ENCODE measurements around the gene MAGI2. TPM values are rescaled to one million over a fixed set of nuclear protein-coding genes. Genes with fewer than 3 reads are reported as not detected.

The MAGI2 gene
- total RNA-seq, 1 experiment from 2014 or later: 0.34 TPM

DNA sequence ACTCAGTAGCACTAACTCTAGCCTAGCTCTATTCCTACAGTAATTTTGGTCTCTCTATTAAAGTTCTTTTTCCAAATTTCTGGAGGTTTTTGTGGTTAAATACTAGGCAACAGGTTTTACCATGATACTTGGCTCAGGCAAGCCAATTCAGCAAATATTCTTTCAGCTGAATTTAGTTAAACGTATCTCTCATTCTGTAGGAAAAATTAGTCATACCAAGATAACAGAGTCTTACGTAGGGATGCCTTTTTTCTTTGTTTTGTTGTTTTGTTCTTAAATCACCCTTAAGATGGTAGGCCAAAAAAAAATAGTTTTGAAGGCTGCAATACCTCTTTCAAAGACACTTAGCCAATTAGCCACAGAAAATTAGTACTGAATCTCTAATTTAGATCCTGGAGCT lies 180.5 kb downstream of the MAGI2 start:
- Histone ChIP-seq H3K9me3 (ENCODE audit: low read depth, low read length, poor library complexity, severe bottlenecking) (no peaks in the 10 kb centered on the region), H3K27me3 (replicated peaks; ENCODE audit: insufficient read depth, low read depth, low read length, poor library complexity) (peaks cover 11% of the 10 kb centered on the region), H3K4me3 (ENCODE audit: low read depth, low read length, poor library complexity, severe bottlenecking) (no peak overlapping the region), H3K27ac (ENCODE audit: low read depth, low read length, poor library complexity, severe bottlenecking) (no peak overlapping the region), H3K4me1 (ENCODE audit: insufficient read depth, low read length, poor library complexity, severe bottlenecking) (no peaks in the 10 kb centered on the region), H3K36me3 (ENCODE audit: insufficient read depth, low read length, poor library complexity, severe bottlenecking) (no peaks in the 10 kb centered on the region)
- DNase-seq (ENCODE audit: low spot score): no peak
- no TSS peak for BruUV-seq (replicated peaks)
- ChIA-PET CTCF (no interaction called here), POLR2A (ENCODE audit: low non-redundant PET) (no interaction called here)
- intact Hi-C loops (cut with micrococcal nuclease; ENCODE audit: unreplicated experiment): no loop called here
- no peak for TF ChIP-seq EZH2 (IDR thresholded peaks at IDR 0.05; ENCODE audit: borderline replicate concordance, low read depth, low read length, poor library complexity, severe bottlenecking)
- TF ChIP-seq CTCF (conservative IDR thresholded peaks at IDR 0.05; ENCODE audit: low read depth, low read length): no peak

DNA sequence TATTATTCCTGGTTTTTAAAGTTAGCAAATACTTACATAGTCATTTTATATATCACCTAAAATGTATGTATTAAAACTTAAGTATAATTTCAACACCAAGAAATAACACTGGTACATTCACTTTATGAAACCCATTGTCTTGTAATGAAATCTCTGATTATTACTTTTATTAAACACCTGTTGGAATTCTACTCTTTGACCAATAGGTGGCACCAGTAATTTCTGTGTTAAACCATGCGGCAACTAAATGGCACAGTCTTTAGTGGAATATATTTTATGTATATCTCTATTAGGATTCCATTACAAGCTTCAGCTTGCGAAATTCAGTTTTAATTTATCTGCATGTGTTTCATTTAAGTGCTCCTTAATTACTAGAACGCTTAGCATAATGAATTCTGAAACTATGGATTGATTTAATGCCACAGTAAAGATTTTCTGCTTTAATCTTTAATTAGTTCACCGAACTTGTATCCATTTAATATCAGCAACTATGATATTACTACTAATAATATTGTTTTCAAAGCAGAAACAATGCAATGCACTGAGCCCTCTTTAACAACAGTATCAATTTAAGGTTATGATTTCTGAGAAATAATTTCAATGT lies 181.3 kb downstream of the MAGI2 start:
- Histone ChIP-seq H3K36me3 (ENCODE audit: insufficient read depth, low read length, poor library complexity, severe bottlenecking) (no peaks in the 10 kb centered on the region), H3K27me3 (replicated peaks; ENCODE audit: insufficient read depth, low read depth, low read length, poor library complexity) (peaks cover 18% of the 10 kb centered on the region), H3K27ac (ENCODE audit: low read depth, low read length, poor library complexity, severe bottlenecking) (no peak overlapping the region), H3K9me3 (ENCODE audit: low read depth, low read length, poor library complexity, severe bottlenecking) (no peaks in the 10 kb centered on the region), H3K4me3 (ENCODE audit: low read depth, low read length, poor library complexity, severe bottlenecking) (no peak overlapping the region), H3K4me1 (ENCODE audit: insufficient read depth, low read length, poor library complexity, severe bottlenecking) (no peaks in the 10 kb centered on the region)
- TF ChIP-seq CTCF (conservative IDR thresholded peaks at IDR 0.05; ENCODE audit: low read depth, low read length): peak; percentile 72
- no peak for TF ChIP-seq EZH2 (IDR thresholded peaks at IDR 0.05; ENCODE audit: borderline replicate concordance, low read depth, low read length, poor library complexity, severe bottlenecking)
- CTCF ChIA-PET: no interaction called here
- BruUV-seq (replicated peaks): no TSS peak
- DNase-seq (ENCODE audit: low spot score): peak; percentile 66
- intact Hi-C loops (cut with micrococcal nuclease; ENCODE audit: unreplicated experiment): no loop called here
- POLR2A ChIA-PET (ENCODE audit: low non-redundant PET): no interaction called here

- Histone ChIP-seq H3K36me3 (ENCODE audit: insufficient read depth, low read length, poor library complexity, severe bottlenecking) (no peaks in the 10 kb centered on the region), H3K4me1 (ENCODE audit: insufficient read depth, low read length, poor library complexity, severe bottlenecking) (no peaks in the 10 kb centered on the region), H3K27me3 (replicated peaks; ENCODE audit: insufficient read depth, low read depth, low read length, poor library complexity) (peaks cover 38% of the 10 kb centered on the region), H3K9me3 (ENCODE audit: low read depth, low read length, poor library complexity, severe bottlenecking) (no peaks in the 10 kb centered on the region), H3K27ac (ENCODE audit: low read depth, low read length, poor library complexity, severe bottlenecking) (no peak overlapping the region), H3K4me3 (ENCODE audit: low read depth, low read length, poor library complexity, severe bottlenecking) (no peak overlapping the region)
- CTCF ChIA-PET: interaction anchor here (0.6 to 0.7 kb wide), 3 partner anchors 14 to 455 kb away, joined by 3 to 4 read pairs (median 3); no protein-coding TSS in a partner anchor
- POLR2A ChIA-PET (ENCODE audit: low non-redundant PET): no interaction called here
- no TSS peak for BruUV-seq (replicated peaks)
- intact Hi-C loops (cut with micrococcal nuclease; ENCODE audit: unreplicated experiment): no loop called here
- no peak for TF ChIP-seq CTCF (conservative IDR thresholded peaks at IDR 0.05; ENCODE audit: low read depth, low read length)
- no peak for TF ChIP-seq EZH2 (IDR thresholded peaks at IDR 0.05; ENCODE audit: borderline replicate concordance, low read depth, low read length, poor library complexity, severe bottlenecking)
- DNase-seq (ENCODE audit: low spot score): no peak
These were observed 184.7 kb downstream of the MAGI2 start for GRCh38 chr7:79268730-79269129.

All from A673 (cell line).